ENCODE data around the gene RHBDD3. TPM values are rescaled to one million over a fixed set of nuclear protein-coding genes. Genes with fewer than 3 reads are reported as not detected.

Gene RHBDD3
- total and polyA plus RNA-seq, 2 experiments from 2014 or later: 55.0 to 115 TPM

DNA sequence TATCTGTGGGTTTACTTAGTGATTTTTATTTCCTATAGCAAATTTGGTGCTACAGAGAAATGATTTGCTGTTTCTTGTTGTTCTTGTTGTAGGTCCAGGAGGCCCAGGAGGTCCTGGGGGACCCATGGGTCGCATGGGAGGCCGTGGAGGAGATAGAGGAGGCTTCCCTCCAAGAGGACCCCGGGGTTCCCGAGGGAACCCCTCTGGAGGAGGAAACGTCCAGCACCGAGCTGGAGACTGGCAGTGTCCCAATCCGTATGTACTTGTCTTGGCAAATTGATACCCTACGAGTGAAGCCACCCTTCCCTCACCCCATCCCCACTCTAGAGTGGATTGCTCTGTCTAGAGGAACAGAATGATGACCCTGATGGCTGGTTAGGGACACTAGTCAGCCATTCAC is 30.9 kb upstream of the RHBDD3 start (continued):
- TF ChIP-seq, protein P1, sequence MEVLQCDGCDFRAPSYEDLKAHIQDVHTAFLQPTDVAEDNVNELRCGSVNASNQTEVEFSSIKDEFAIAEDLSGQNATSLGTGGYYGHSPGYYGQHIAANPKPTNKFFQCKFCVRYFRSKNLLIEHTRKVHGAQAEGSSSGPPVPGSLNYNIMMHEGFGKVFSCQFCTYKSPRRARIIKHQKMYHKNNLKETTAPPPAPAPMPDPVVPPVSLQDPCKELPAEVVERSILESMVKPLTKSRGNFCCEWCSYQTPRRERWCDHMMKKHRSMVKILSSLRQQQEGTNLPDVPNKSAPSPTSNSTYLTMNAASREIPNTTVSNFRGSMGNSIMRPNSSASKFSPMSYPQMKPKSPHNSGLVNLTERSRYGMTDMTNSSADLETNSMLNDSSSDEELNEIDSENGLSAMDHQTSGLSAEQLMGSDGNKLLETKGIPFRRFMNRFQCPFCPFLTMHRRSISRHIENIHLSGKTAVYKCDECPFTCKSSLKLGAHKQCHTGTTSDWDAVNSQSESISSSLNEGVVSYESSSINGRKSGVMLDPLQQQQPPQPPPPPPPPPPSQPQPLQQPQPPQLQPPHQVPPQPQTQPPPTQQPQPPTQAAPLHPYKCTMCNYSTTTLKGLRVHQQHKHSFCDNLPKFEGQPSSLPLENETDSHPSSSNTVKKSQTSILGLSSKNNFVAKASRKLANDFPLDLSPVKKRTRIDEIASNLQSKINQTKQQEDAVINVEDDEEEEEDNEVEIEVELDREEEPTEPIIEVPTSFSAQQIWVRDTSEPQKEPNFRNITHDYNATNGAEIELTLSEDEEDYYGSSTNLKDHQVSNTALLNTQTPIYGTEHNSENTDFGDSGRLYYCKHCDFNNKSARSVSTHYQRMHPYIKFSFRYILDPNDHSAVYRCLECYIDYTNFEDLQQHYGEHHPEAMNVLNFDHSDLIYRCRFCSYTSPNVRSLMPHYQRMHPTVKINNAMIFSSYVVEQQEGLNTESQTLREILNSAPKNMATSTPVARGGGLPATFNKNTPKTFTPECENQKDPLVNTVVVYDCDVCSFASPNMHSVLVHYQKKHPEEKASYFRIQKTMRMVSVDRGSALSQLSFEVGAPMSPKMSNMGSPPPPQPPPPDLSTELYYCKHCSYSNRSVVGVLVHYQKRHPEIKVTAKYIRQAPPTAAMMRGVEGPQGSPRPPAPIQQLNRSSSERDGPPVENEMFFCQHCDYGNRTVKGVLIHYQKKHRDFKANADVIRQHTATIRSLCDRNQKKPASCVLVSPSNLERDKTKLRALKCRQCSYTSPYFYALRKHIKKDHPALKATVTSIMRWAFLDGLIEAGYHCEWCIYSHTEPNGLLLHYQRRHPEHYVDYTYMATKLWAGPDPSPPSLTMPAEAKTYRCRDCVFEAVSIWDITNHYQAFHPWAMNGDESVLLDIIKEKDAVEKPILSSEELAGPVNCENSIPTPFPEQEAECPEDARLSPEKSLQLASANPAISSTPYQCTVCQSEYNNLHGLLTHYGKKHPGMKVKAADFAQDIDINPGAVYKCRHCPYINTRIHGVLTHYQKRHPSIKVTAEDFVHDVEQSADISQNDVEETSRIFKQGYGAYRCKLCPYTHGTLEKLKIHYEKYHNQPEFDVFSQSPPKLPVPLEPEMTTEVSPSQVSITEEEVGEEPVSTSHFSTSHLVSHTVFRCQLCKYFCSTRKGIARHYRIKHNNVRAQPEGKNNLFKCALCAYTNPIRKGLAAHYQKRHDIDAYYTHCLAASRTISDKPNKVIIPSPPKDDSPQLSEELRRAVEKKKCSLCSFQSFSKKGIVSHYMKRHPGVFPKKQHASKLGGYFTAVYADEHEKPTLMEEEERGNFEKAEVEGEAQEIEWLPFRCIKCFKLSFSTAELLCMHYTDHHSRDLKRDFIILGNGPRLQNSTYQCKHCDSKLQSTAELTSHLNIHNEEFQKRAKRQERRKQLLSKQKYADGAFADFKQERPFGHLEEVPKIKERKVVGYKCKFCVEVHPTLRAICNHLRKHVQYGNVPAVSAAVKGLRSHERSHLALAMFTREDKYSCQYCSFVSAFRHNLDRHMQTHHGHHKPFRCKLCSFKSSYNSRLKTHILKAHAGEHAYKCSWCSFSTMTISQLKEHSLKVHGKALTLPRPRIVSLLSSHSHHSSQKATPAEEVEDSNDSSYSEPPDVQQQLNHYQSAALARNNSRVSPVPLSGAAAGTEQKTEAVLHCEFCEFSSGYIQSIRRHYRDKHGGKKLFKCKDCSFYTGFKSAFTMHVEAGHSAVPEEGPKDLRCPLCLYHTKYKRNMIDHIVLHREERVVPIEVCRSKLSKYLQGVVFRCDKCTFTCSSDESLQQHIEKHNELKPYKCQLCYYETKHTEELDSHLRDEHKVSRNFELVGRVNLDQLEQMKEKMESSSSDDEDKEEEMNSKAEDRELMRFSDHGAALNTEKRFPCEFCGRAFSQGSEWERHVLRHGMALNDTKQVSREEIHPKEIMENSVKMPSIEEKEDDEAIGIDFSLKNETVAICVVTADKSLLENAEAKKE (CRISPR knock-in tag; IDR thresholded peaks at IDR 0.05): no peak
- no peak for TF ChIP-seq EZH2 (IDR thresholded peaks at IDR 0.05; ENCODE audit: low read depth, unreplicated experiment)

DNA sequence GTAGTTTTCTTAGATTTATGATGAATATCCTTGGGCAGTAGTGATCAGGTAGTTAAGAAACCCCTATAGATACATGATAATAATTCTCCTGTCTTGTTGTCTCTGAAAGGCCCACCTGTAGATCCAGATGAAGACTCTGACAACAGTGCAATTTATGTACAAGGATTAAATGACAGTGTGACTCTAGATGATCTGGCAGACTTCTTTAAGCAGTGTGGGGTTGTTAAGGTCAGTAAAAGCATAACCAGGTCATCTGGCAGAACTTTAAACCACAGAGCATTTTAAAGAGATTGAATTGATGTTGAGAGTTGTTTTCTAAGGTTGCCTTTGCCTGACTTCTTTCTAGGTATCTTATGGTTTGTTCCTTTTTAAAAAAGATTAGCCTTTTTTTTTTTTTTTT is 24.6 kb upstream of the RHBDD3 start:
- no peaks in the 10 kb centered on the region for H3K9me2 ChIP-seq (ENCODE audit: insufficient read depth)
- H3F3A ChIP-seq (replicated peaks; ENCODE audit: low read depth): peaks cover 50% of the 10 kb centered on the region
- Mint-ChIP-seq H3K4me3 (no peak overlapping the region), H3K27me3 (ENCODE audit: insufficient read depth, low read depth, poor library complexity) (peaks cover 8% of the 10 kb centered on the region), H3K9me3 (no peaks in the 10 kb centered on the region), H3K4me1 (peaks cover 3% of the 10 kb centered on the region; the same call in 2 of the 3 replicates), H3K27ac (no peak overlapping the region), H3K36me3 (ENCODE audit: low read depth) (peaks cover 97% of the 10 kb centered on the region)
- ATAC-seq: no peak
- H3K79me2 ChIP-seq (replicated peaks; ENCODE audit: insufficient read depth): peaks cover 66% of the 10 kb centered on the region
- no peak overlapping the region for H3K27ac ChIP-seq (ENCODE audit: low read depth)
- DNase-seq (ENCODE audit: low spot score): no peak
- no peaks in the 10 kb centered on the region for H3K4me1 ChIP-seq (ENCODE audit: insufficient read depth)
- no peak overlapping the region for H3K4me3 ChIP-seq
- no peak overlapping the region for H2AFZ ChIP-seq
- peaks cover 96% of the 10 kb centered on the region for H3K36me3 ChIP-seq (ENCODE audit: insufficient read depth)
- peaks cover 64% of the 10 kb centered on the region for H4K20me1 ChIP-seq (replicated peaks; ENCODE audit: insufficient read depth)
- H3K4me2 ChIP-seq: no peak overlapping the region
- H3K27me3 ChIP-seq (ENCODE audit: insufficient read depth): no peaks in the 10 kb centered on the region
- TF ChIP-seq, protein P2, sequence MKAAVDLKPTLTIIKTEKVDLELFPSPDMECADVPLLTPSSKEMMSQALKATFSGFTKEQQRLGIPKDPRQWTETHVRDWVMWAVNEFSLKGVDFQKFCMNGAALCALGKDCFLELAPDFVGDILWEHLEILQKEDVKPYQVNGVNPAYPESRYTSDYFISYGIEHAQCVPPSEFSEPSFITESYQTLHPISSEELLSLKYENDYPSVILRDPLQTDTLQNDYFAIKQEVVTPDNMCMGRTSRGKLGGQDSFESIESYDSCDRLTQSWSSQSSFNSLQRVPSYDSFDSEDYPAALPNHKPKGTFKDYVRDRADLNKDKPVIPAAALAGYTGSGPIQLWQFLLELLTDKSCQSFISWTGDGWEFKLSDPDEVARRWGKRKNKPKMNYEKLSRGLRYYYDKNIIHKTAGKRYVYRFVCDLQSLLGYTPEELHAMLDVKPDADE (IDR thresholded peaks at IDR 0.05): no peak
- TF ChIP-seq ZNF331 (CRISPR knock-in tag; IDR thresholded peaks at IDR 0.05; ENCODE audit: low read depth) (no peak), STAT1 (IDR thresholded peaks at IDR 0.05; ENCODE audit: unreplicated experiment) (no peak)
- TF ChIP-seq, protein P3, sequence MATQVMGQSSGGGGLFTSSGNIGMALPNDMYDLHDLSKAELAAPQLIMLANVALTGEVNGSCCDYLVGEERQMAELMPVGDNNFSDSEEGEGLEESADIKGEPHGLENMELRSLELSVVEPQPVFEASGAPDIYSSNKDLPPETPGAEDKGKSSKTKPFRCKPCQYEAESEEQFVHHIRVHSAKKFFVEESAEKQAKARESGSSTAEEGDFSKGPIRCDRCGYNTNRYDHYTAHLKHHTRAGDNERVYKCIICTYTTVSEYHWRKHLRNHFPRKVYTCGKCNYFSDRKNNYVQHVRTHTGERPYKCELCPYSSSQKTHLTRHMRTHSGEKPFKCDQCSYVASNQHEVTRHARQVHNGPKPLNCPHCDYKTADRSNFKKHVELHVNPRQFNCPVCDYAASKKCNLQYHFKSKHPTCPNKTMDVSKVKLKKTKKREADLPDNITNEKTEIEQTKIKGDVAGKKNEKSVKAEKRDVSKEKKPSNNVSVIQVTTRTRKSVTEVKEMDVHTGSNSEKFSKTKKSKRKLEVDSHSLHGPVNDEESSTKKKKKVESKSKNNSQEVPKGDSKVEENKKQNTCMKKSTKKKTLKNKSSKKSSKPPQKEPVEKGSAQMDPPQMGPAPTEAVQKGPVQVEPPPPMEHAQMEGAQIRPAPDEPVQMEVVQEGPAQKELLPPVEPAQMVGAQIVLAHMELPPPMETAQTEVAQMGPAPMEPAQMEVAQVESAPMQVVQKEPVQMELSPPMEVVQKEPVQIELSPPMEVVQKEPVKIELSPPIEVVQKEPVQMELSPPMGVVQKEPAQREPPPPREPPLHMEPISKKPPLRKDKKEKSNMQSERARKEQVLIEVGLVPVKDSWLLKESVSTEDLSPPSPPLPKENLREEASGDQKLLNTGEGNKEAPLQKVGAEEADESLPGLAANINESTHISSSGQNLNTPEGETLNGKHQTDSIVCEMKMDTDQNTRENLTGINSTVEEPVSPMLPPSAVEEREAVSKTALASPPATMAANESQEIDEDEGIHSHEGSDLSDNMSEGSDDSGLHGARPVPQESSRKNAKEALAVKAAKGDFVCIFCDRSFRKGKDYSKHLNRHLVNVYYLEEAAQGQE (IDR thresholded peaks at IDR 0.05; ENCODE audit: unreplicated experiment): no peak
